Endothelial cell of umbilical vein (primary cell): Measurements from ENCODE around the gene HNRNPA2B1. TPM values are rescaled to one million over a fixed set of nuclear protein-coding genes. Genes with fewer than 3 reads are reported as not detected.

Experiments
- BruUV-seq: library from RNA; stranded (reverse); fragments of 400-500 nt; replicated peaks from 2 replicates; lab custom pipeline; 2021; lab: Mats Ljungman, UMichigan
- CTCF ChIA-PET: fragments of 300-600, 350-600 bp; sonication (Branson Sonifier 250); formaldehyde crosslinking; loops from one replicate; lab custom pipeline; 2021; ENCODE audit warnings: antibody characterized with exemption, inconsistent platforms; lab: Charles Lee
- POLR2A ChIA-PET: fragments of 300-600, 350-600 bp; sonication (Branson Sonifier 250); formaldehyde crosslinking; loops from one replicate; lab custom pipeline; 2021; ENCODE audit warnings: antibody characterized with exemption, inconsistent platforms; lab: Charles Lee
- DNase-seq: peaks from one replicate; pipeline ENCODE4 v3.0.0-alpha.2; 2011; ENCODE audit warnings: low read depth, low spot score
- FAIRE-seq: peaks from 2 replicates; lab custom pipeline; 2011; peaks lifted over from hg19 to GRCh38; lab: Jason Lieb, UNC
- H2AFZ ChIP-seq: 2 replicates; pipeline ENCODE4 v1.6.0; 2012; ENCODE audit warnings: low read depth, low read length, control low read depth, inconsistent platforms
- H3K27ac ChIP-seq: 2 replicates; pipeline ENCODE4 v1.5.1; 2011; ENCODE audit warnings: low read depth, mild to moderate bottlenecking, control low read depth, low read length, moderate library complexity; ENCODE audit not compliant: insufficient read depth
- H3K27me3 ChIP-seq, 2 experiments: 2 replicates each; pipeline versions ENCODE4 v1.6.0 to v1.6.1; 2011; ENCODE audit warnings: low read length in 2 of 2, mixed read lengths in 1 of 2; ENCODE audit not compliant: control insufficient read depth in 2 of 2, insufficient read depth in 2 of 2
- H3K36me3 ChIP-seq, 2 experiments: 2 replicates in 1 of 2; 3 replicates in 1 of 2; pipeline ENCODE4 v1.5.1; 2011; ENCODE audit warnings: low read length in 2 of 2, mild to moderate bottlenecking in 1 of 2, moderate library complexity in 1 of 2; ENCODE audit not compliant: control insufficient read depth in 2 of 2, insufficient read depth in 2 of 2; ENCODE audit errors: extremely low read depth in 1 of 2
- H3K4me1 ChIP-seq: 3 replicates; pipeline ENCODE4 v1.5.1; 2011; ENCODE audit warnings: mild to moderate bottlenecking, low read length; ENCODE audit not compliant: control insufficient read depth, insufficient read depth; ENCODE audit errors: extremely low read depth
- H3K4me2 ChIP-seq: 2 replicates; pipeline ENCODE4 v1.6.1; 2011; ENCODE audit warnings: low read length, control low read depth, mixed read lengths; ENCODE audit not compliant: insufficient read depth
- H3K4me3 ChIP-seq, 3 experiments: fragments of 200-600 bp in 1 of 3; sonication (generic), shearing (Covaris generic) in 1 of 3; replicated peaks in 1 of 3; 2 replicates each; pipeline ENCODE4 v1.5.1; 2011 to 2016; ENCODE audit warnings: control low read depth in 3 of 3, low read length in 3 of 3, mild to moderate bottlenecking in 2 of 3, inconsistent platforms in 1 of 3, low read depth in 1 of 3, moderate library complexity in 1 of 3; ENCODE audit not compliant: insufficient read depth in 1 of 3
- H3K79me2 ChIP-seq: 2 replicates; pipeline ENCODE4 v1.6.0; 2012; ENCODE audit warnings: low read length, inconsistent platforms; ENCODE audit not compliant: control insufficient read depth, insufficient read depth
- H3K9ac ChIP-seq: replicated peaks from 2 replicates; pipeline ENCODE3; 2011; ENCODE audit warnings: low read length, control low read depth; ENCODE audit not compliant: insufficient read depth; ENCODE audit errors: extremely low read depth
- H3K9me1 ChIP-seq: replicated peaks from 3 replicates; pipeline ENCODE4 v1.6.0; 2011; ENCODE audit warnings: mild to moderate bottlenecking, low read length; ENCODE audit not compliant: control insufficient read depth, insufficient read depth; ENCODE audit errors: extremely low read depth
- H3K9me3 ChIP-seq: replicated peaks from 2 replicates; pipeline ENCODE4 v1.5.1; 2012; ENCODE audit warnings: low read length, inconsistent platforms; ENCODE audit not compliant: control insufficient read depth, insufficient read depth
- H4K20me1 ChIP-seq: replicated peaks from 2 replicates; pipeline ENCODE3; 2011; ENCODE audit warnings: mild to moderate bottlenecking, low read length; ENCODE audit not compliant: control insufficient read depth, insufficient read depth; ENCODE audit errors: extremely low read depth
- EZH2 ChIP-seq: IDR thresholded peaks from 2 replicates; pipeline ENCODE4 v1.6.1; 2012; ENCODE audit warnings: borderline replicate concordance, low read depth, mild to moderate bottlenecking, moderate library complexity, low read length, inconsistent platforms; ENCODE audit not compliant: severe bottlenecking
- FOS ChIP-seq: IDR thresholded peaks from 2 replicates; pipeline ENCODE4 v1.6.1; 2011; ENCODE audit warnings: mild to moderate bottlenecking, low read length, moderate library complexity, borderline replicate concordance; ENCODE audit not compliant: insufficient read depth
- GATA2 ChIP-seq: IDR thresholded peaks from 2 replicates; pipeline ENCODE4 v1.7.0; 2011; ENCODE audit warnings: low read depth, mild to moderate bottlenecking, moderate library complexity, mixed read lengths, low read length; ENCODE audit not compliant: insufficient read length, insufficient read depth
- JUN ChIP-seq: IDR thresholded peaks from 2 replicates; pipeline ENCODE4 v1.6.1; 2011; ENCODE audit warnings: borderline replicate concordance, low read depth; ENCODE audit not compliant: insufficient read length, insufficient read depth
- MYC ChIP-seq: IDR thresholded peaks from one replicate; pipeline ENCODE4 v1.6.1; 2011; ENCODE audit warnings: mild to moderate bottlenecking, low read depth, low read length
- POLR2A ChIP-seq: IDR thresholded peaks from 2 replicates; pipeline ENCODE4 v1.6.1; 2012; ENCODE audit warnings: low read depth, mild to moderate bottlenecking, control low read depth, low read length
- POLR2AphosphoS5 ChIP-seq: IDR thresholded peaks from 2 replicates; pipeline ENCODE4 v1.6.1; 2012; ENCODE audit warnings: low read depth, mild to moderate bottlenecking, control low read depth, low read length, moderate library complexity; ENCODE audit not compliant: insufficient read depth
- dilution Hi-C: fragments of 300-500 bp; cut with MboI; formaldehyde crosslinking; loops from one replicate; pipeline ENCODE4 v1.15.0; 2019; ENCODE audit warnings: low sequenced_read_pairs; ENCODE audit not compliant: extremely low pct_ligation_motif_present
- intact Hi-C: fragments of 100-400 bp; cut with micrococcal nuclease; formaldehyde crosslinking; loops from one replicate; pipeline ENCODE4 v1.10.0; 2022
- polyA plus RNA-seq, 4 experiments: library from polyadenylated mRNA; depleted of rRNA in 3 of 4; stranded (reverse) in 3 of 4; unstranded in 1 of 4; fragments of >200 nt; gene quantifications; 2 replicates each; pipeline versions ENCODE4 v1.2.1 to v1.2.3, GENCODE V29; 2011 to 2012; ENCODE audit warnings: missing spikeins in 1 of 4
- total RNA-seq: library from RNA; stranded (reverse); gene quantifications from 2 replicates; pipeline ENCODE4 v1.2.3, GENCODE V29; 2021
- TF ChIP-seq, protein P1 (sequence below), 2 donors: IDR thresholded peaks; 1 replicate in 1 of 2; 2 replicates in 1 of 2; pipeline ENCODE4 v1.5.1; 2011; ENCODE audit warnings: low read length in 2 of 2, mild to moderate bottlenecking in 2 of 2, moderate library complexity in 2 of 2, control low read depth in 1 of 2, inconsistent platforms in 1 of 2, low read depth in 1 of 2; ENCODE audit not compliant: insufficient read depth in 1 of 2; ENCODE audit errors: extremely low read depth in 1 of 2
- TF ChIP-seq, protein P2 (sequence below): IDR thresholded peaks from 2 replicates; pipeline ENCODE4 v1.6.1; 2011; ENCODE audit not compliant: insufficient read depth, insufficient read length

HNRNPA2B1 gene
- total and polyA plus RNA-seq, 2 donors (not counting 3 experiments of a cell fraction or from before 2014, with no cell fraction given): 198 to 703 TPM

DNA sequence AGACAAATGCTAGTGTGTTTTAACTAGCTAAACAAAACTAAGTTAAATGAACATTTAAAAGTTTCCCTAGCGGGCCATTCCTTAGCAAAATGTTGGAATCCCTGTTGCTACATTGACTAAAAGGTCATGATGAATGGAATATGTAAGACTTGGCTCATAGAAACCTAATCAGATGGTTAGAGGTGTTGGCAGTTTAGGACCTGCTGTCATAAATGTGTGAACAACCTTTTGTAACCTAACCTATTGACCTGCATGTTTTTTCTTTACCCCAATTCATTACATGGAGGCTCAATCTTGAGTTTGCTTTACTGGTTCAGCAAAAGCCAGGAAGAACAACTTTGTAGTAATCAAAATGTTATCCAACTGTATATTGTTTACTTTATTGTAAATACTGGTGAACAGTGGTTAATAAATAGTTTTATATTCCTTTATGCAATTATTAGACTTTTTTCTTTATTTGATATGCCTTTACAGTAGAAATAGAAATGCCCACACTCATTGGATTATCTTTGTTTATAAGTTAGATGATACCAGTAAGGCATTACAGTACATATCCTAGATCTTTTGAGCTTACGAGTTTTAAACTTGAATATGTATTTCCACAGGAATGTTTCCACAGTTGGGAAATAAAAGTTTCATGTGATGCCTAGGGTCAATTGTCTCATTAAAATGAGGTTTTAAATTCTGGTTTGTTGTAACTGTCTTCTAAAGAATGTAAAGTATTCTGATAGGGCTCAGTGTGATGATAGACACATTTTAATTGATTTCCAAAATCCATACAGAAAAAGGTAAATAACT lies 12.6 kb upstream of the HNRNPA2B1 start:
- FAIRE-seq: peak; percentile 53
- CTCF ChIA-PET: interaction anchor here (2.0 kb wide), 1 partner anchor 122 kb away, joined by 5 read pairs; no protein-coding TSS in a partner anchor

DNA sequence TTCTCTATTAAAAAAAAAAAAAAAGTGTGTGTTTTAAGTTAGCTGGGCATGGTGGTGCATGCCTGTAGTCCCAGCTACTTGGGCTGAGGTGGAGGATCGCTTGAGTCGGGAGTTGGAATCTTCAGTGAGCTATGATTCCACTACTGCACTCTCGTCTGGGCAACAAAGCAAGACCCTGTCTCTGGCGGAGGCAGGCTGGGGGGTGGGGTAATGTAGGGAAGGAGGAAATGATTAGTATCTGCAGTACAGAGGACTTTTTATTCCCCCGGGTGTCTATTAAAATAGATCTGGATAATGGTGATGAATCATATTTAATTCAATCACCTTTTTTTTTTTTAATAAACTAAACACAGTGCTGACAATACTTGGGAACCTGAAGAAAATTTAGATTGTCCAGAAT lies 7.5 kb upstream of the HNRNPA2B1 start:
- no peak for FAIRE-seq
- DNase-seq: no peak
- H3K9me1 ChIP-seq: peaks cover 4% of the 10 kb centered on the region
- peaks cover 14% of the 10 kb centered on the region for H4K20me1 ChIP-seq
- dilution Hi-C loops: no loop called here
- H3K9me3 ChIP-seq: no peaks in the 10 kb centered on the region
- no peak overlapping the region for H3K4me3 ChIP-seq
- no peak for TF ChIP-seq MYC
- no peak for TF ChIP-seq EZH2
- no peak for TF ChIP-seq POLR2A
- TF ChIP-seq FOS: no peak
- no peak for TF ChIP-seq GATA2
- TF ChIP-seq JUN: no peak
- no peak for TF ChIP-seq POLR2AphosphoS5
- TF ChIP-seq, protein P1, sequence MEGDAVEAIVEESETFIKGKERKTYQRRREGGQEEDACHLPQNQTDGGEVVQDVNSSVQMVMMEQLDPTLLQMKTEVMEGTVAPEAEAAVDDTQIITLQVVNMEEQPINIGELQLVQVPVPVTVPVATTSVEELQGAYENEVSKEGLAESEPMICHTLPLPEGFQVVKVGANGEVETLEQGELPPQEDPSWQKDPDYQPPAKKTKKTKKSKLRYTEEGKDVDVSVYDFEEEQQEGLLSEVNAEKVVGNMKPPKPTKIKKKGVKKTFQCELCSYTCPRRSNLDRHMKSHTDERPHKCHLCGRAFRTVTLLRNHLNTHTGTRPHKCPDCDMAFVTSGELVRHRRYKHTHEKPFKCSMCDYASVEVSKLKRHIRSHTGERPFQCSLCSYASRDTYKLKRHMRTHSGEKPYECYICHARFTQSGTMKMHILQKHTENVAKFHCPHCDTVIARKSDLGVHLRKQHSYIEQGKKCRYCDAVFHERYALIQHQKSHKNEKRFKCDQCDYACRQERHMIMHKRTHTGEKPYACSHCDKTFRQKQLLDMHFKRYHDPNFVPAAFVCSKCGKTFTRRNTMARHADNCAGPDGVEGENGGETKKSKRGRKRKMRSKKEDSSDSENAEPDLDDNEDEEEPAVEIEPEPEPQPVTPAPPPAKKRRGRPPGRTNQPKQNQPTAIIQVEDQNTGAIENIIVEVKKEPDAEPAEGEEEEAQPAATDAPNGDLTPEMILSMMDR (IDR thresholded peaks at IDR 0.05; ENCODE audit: extremely low read depth in 1 of 2, insufficient read depth in 1 of 2, low read depth in 1 of 2, low read length in 2 of 2): no peak
- TF ChIP-seq, protein P2, sequence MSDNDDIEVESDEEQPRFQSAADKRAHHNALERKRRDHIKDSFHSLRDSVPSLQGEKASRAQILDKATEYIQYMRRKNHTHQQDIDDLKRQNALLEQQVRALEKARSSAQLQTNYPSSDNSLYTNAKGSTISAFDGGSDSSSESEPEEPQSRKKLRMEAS: no peak
- intact Hi-C loops: loop anchor here (10.0 kb wide), 1 partner anchor 297 kb away; no protein-coding TSS in a partner anchor
- H3K27ac ChIP-seq: no peak overlapping the region
- no peaks in the 10 kb centered on the region for H3K27me3 ChIP-seq
- no peak overlapping the region for H3K9ac ChIP-seq
- H2AFZ ChIP-seq: no peak overlapping the region
- peaks cover 19 to 40% of the 10 kb centered on the region in 2 experiments for H3K36me3 ChIP-seq
- H3K79me2 ChIP-seq: peaks cover 69% of the 10 kb centered on the region
- peaks cover 33% of the 10 kb centered on the region for H3K4me1 ChIP-seq
- H3K4me2 ChIP-seq: no peak overlapping the region
- ChIA-PET POLR2A (interaction anchor here (0.7 kb wide), 1 partner anchor 26 kb away, joined by 3 read pairs; no protein-coding TSS in a partner anchor), CTCF (interaction anchor here (0.7 kb wide), 1 partner anchor 181 kb away, joined by 3 read pairs; no protein-coding TSS in a partner anchor)
- BruUV-seq: no TSS peak

More for the DNA sequence above, 12.6 kb upstream of the HNRNPA2B1 start:
- H3K9ac ChIP-seq: no peak overlapping the region
- H3K4me2 ChIP-seq: no peak overlapping the region
- H3K27ac ChIP-seq: no peak overlapping the region
- no peaks in the 10 kb centered on the region for H3K9me3 ChIP-seq
- peaks cover 17 to 24% of the 10 kb centered on the region in 2 experiments for H3K36me3 ChIP-seq
- TF ChIP-seq MYC: no peak
- TF ChIP-seq JUN: no peak
- TF ChIP-seq POLR2AphosphoS5: peak; percentile 19
- TF ChIP-seq EZH2: no peak
- TF ChIP-seq, protein P2: no peak
- no peak for DNase-seq
- BruUV-seq: no TSS peak
- POLR2A ChIA-PET: no interaction called here
- peaks cover 19% of the 10 kb centered on the region for H3K79me2 ChIP-seq
- no peaks in the 10 kb centered on the region for H3K27me3 ChIP-seq
- no peaks in the 10 kb centered on the region for H3K4me1 ChIP-seq
- H3K4me3 ChIP-seq: no peak overlapping the region
- H3K9me1 ChIP-seq: peaks cover 4% of the 10 kb centered on the region
- dilution Hi-C loops: no loop called here
- intact Hi-C loops: no loop called here
- peaks cover 3% of the 10 kb centered on the region for H4K20me1 ChIP-seq
- H2AFZ ChIP-seq: no peak overlapping the region
